ENCODE results near the gene EFCAB6.
A peak's percentile ranks its signal among the peaks of the same experiment; 100 is the strongest.

The EFCAB6 gene

GRCh38 chr22:43828725-43828997 is 16.6 kb upstream of the EFCAB6 start:
- no peak for DNase-seq

GRCh38 chr22:43827926-43828724 is 16.0 kb upstream of the EFCAB6 start:
- DNase-seq, result no peak

GRCh38 chr22:43827003-43827735 is 15.1 kb upstream of the EFCAB6 start:
- no peak for DNase-seq

GRCh38 chr22:43826142-43827002 is 14.3 kb upstream of the EFCAB6 start:
- peak; percentile 28 for DNase-seq

DNA sequence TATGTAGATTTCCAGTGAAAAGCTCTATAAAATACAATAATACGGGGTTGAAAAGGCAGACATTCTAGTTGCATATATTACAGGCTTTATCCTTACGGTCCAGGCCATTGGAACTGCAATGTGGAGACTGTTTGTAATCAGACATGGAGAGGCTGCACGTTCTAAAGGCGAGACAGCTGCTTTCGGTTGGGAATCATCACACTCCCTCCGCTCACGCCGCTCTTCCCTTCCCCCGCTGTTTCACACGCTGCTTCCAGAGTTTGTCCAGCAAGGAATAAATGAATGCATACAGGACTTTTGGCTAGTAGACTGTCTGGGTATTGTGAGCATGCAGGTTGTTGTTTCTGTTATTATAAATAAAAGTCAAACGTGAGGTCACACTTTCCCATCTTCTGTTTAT is 13.5 kb upstream of the EFCAB6 start:
- DNase-seq, result no peak

GRCh38 chr22:43824724-43825420 is 12.8 kb upstream of the EFCAB6 start:
- no peak for DNase-seq

GRCh38 chr22:43823911-43824665 is 12.0 kb upstream of the EFCAB6 start:
- no peak for DNase-seq

GRCh38 chr22:43823353-43823908 is 11.3 kb upstream of the EFCAB6 start:
- no peak for DNase-seq

DNA sequence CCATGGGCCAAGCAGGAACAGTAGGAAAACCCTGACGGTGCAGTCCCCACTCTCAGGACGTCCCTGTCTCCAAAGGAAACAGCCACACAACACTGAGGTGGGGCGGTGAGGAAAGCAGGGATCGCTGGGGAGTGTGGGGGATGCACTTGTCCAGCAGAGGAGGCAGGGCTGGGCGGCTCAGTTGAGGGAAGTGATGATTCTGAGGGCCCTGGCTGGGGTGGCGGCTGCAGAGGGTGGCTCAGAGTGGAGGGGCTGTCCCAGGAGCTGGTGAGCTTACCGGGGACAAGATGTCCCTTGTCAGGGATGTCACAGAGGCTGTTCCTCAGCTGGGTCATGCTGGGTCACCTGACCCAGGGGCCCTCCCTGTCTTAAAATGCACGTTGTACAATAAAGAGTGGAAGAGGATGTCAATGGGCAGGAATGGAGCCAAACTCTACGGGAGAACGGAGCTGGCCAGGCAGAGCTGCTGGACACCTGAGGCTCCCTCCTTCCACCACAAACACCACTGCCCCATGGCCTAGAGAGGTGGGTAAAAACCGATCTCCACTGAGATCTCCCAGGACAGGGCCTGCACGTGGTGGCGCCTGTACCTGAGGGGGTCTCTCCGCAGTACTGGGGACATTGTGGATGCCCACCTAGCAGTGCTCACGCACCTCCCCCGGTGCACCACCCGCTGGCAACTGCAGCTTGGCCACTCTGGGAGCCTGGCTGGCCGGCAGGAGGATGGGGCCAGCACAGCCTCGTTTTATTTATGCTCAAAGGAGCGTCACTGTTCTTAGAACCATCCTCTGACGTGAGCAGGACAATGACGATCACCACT is 9.7 kb upstream of the EFCAB6 start:
- DNase-seq, result no peak

DNA sequence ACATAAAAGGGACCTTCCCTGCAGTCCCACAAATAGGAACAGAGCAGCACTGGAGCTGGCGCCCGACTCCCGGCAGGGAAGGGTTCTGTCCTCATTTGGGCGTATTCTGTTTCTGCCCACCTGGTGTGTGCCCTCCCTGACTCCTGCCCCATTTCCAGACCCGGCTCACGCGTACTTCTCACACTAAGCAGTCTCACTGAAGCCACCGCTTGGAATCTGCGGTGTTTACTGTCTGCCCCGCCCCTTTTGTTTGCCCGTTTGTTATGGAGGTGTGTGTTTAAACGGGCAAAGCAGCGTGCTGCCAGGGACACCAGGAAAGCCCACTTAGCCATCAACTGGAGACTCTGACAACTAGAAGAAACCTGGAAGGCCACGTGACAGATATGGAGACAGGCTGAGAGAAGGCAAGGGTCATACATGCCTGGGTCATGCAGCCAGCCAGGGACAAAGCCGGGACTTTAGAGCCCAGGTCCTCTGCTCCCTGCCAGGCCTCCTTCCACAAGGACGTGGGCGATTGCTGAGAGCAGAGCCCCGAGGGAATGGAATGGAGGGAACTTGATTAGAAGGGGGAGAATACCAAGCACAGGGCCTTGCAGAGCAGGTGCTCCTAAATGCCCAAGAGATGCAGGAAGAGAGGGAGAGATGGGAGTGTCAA is 8.7 kb upstream of the EFCAB6 start:
- DNase-seq, result no peak

- DNase-seq, result no peak
These were observed 8.0 kb upstream of the EFCAB6 start for GRCh38 chr22:43819931-43820640.

GRCh38 chr22:43819421-43819921 is 7.4 kb upstream of the EFCAB6 start:
- DNase-seq, result no peak

- DNase-seq, result no peak
These were observed 6.9 kb upstream of the EFCAB6 start for GRCh38 chr22:43818981-43819380.

- no peak for DNase-seq
These were observed 5.3 kb upstream of the EFCAB6 start for GRCh38 chr22:43817402-43817801.

DNA sequence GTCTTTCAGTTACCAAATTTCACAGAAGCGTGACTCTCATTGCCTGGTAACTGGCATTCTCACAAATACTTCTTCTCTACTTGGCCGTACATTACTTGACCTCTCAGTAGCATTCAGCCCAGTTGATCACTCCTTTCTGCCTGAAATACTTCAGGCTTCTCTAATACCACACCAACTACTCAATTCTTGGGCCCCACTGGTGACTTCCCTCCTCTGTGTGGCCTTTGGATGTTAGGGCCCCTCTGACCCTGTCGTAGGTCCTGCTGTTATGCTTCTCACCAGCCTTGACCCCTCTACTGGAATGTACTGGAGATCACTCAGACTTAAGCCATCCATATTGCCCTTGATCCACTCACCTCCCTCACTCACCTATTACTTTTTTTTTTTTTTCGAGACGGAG is 2.2 kb upstream of the EFCAB6 start:
- DNase-seq, result no peak

- DNase-seq, result no peak
These were observed 785 bp upstream of the EFCAB6 start for GRCh38 chr22:43812890-43813289.

GRCh38 chr22:43811777-43812148 is 342 bp downstream of the EFCAB6 start:
- peak; percentile 44 for DNase-seq

- no peak for DNase-seq
These were observed 9.1 kb downstream of the EFCAB6 start for GRCh38 chr22:43802897-43803495.

DNA sequence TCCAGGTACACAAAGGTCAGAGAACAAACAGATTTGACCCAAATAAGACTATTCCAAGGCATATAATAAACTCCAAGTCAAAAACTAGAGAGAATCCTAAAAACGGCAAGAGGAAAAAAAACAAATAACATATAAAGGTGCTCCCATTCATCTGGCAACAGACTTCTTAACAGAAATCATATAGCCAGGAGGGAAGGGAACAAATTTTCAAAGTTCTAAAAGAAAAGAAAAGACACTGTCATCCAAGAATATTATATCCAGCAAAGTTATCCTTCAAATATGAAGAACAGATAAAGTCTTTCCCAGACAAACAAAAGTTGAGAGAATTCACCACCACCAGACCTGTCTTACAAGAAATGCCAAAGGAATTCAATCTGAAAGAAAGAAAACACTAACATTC is 11.1 kb downstream of the EFCAB6 start:
- no peak for DNase-seq

All from hematopoietic multipotent progenitor cell treated with erythropoietin and hydrocortisone succinate and interleukin-3 and kit ligand, for 4 days (in vitro differentiated cells).